Measurements from ENCODE around the gene KDM5B.
"Not testable (repeated sequence)": the region's sequence is repeated elsewhere in the genome, so short reads cannot be mapped to it uniquely, and the experiment has no call there.

Gene KDM5B

DNA sequence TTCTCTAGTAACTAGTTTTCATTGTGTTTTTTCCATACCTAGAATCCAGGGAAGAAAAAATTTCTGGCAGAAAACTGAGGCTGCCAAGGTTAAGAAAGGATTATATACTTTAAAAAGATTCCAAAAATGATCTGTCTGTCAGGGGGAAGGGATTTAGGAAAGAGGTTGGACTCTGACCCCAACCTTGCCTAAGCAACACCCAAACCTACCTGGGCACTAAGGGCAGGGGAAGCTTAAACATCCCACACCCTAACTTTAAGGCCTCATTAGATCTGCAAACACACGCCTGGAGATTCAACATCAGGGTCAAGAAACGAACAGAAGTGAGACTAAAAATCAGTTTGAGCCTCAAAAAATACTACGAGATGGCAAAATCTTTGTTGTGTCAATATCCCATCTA lies 19.4 kb downstream of the KDM5B start:
- DNase-seq, result no peak

DNA sequence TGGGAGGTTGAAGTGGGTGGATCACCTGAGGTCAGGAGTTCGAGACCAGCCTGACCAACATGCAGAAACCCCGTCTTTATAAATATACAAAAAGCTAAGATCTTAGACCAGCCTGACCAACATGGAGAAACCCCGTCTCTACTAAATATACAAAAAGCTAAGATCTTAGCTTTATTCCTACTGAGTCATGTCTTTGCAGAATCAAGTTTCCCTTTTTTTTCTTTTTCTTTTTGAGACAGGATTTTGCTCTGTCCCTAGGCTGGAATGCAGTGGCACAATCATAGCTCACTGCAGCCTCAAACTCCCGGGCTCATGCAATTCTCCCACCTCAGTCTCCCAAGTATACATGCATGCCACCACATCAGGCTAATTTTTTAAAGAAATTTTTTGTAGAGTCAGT lies 21.4 kb downstream of the KDM5B start:
- no peak for DNase-seq

DNA sequence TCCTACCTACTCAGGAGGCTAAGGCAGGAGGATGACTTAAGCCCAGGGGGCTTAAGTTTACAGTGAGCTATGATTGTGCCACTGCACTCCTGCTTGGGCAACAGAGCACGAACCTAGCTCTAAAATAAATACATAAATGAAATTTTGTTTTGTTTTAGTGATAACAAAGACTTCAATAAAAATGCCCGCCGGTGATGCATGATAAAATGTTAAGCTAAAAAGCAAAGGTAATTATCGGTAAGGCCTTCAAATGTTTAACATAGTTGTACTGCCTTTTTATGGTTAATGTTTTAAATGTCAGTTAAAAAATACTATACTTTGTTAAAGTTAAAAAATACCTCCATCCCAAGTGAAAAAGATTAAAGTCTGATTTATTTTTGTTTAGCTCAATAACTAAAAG lies 27.0 kb downstream of the KDM5B start:
- DNase-seq, result no peak

DNA sequence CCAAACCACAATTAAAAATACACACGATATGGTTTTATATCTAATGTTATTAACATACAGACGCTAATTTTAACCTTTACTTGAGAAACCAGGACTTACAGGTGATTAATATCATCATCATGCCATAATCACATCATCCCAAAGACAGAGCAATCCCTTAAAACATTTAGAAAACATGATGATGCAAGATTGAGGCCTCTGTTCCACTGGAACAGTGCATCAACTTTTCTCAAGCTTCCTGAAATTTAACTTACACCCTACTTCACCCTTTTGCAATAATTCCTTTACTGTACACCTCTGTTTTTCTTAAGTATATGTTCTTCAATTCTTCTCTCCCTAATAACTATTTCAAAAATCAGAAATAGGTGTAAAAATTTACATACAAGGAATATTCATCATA lies 38.1 kb downstream of the KDM5B start:
- DNase-seq, result no peak

DNA sequence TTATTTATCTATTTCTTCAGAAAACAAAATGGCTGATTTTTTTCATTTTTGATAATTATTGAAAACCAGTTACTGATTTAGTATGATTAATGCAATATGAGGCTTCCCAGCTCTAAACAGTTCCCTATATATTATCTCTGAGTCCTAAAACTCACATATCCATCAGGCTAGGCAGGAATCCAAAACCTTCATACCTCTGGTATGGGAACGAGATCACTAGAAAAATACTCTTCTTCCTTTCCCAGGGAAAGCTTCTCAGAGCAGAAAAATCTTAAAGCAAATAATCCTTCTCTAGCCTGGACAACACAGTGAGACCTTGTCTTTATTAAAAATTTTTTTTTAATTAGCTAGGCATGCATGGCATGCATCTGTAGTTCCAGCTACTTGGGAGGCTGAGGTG lies 42.5 kb downstream of the KDM5B start:
- no peak for DNase-seq

DNA sequence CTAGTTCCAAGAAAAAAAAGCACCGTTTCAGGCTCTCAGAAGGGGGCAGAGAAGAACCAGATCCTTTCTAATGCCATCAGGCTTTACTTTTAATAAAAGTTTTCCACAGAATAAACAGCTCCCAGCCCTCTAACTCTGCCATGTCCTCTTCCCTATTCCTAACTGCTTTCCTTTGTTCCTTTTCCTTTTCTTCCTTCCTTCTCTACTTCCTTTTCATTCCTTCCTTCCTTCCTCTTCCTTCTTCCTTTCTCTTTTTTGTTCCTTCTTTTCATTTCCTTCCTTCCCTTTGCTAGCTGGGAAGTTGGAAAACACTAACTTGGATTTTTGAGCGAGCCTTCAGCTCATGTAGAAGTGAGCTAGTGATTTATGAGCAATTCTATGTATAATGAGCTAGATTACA lies 46.2 kb downstream of the KDM5B start:
- DNase-seq, result no peak

DNA sequence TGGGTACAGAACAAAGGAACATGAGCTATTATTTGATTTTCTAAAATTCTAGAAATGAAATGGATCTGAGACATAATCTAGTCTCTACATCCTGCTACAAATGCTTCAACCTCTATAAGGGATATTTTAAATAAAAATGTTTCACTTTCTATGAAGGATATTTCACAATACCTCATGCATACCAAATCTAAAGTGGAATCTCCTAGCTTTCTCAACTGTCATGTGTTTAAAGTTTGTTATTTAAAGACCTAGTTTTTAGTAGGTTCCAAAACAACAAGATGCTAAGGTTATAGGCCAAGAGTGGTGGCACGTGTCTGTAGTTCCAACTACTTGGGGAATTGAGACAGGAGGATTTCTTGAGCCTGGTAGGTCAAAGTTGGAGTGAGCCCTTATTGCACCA lies 47.6 kb downstream of the KDM5B start:
- DNase-seq, result no peak

DNA sequence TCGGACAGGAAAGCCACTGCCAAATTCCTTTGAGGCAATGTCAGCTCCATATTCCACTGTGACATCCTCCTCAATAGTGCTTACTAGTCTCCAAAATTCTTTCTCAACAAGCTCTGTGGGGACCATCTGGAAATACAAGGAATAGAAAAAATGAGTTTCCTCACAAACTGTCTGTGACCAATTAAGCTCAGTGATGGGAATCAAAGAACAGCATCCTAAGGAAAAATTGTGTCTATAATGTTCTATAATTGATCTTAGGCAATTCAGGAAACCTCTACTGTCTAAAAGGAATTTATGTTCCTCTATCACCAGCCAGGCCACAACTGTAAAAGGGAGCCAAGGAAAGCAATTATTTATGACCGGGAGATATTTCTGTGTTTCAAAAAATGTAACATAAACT lies 51.8 kb downstream of the KDM5B start:
- DNase-seq, result no peak

DNA sequence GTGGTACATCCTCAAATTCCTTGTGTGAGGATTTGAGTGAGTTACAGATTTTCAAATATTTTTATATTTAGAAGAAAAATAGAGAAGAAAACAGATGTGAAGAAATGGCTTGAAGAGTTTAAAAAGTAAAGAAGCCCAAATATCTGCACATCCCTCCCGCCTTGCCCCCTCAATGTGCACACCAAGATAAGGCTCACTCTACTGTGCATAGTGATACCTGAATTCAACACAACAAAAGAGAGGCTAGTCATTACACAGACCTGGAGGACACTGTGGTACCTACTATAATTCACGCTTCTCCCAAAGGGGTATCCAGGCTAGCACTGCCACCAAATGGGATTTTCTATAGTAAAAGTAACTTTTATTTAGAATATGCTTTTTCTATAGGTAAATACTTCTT lies 53.9 kb downstream of the KDM5B start:
- no peak for DNase-seq

DNA sequence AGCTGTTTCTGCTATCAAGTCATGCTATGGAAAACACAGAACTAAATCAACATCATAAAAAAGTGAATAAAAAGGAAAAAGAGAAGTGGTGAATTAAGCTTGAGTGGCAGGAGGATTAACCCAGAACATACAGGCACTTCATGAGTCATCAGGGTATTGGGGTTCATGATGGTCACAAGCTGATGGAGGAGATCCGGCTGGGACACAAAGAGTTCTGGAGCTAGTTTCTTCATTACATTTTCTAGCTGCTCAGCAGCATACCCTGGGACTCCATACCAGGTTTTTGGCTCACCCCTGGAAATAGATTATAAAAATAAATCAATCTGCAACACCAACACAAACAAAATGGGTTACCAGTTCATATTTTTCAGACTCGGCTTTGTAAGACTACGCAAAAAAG lies 55.4 kb downstream of the KDM5B start:
- DNase-seq, result no peak

DNA sequence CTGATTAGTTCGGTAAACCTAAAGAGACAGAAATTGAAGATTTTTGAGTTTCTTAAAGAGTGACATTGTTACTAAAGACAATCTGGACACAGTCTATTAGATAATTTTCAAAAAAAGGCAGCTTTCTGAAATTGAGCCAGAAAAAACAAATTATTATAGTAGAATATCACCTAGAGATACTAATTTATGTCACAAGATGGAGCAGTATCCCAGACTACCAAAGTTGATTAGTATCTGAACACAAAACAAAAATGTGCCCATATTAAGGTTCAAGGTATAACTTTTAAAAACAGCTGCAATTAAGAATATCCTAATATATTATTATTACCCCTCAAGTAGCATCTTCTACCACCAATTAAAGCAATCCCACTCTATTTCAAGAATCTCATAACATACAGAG lies 57.5 kb downstream of the KDM5B start:
- no peak for DNase-seq

DNA sequence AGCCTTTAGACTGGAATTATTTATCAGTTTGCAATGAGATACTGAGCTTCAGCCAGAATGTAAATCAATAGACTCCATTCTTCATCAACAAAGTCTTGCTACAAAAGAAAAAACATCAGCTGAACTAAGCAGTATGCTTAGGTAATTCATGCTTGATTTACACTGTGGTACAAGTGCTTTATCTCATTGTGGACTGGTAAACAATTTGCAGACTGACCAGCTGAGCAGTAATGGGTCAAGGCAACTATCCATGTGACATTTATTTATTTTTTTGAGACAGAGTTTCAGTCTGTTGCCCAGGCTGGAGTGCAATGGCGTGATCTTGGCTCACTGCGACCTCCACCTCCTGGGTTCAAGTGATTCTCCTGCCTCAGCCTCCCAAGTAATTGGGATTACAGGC lies 58.2 kb downstream of the KDM5B start:
- DNase-seq, result no peak

DNA sequence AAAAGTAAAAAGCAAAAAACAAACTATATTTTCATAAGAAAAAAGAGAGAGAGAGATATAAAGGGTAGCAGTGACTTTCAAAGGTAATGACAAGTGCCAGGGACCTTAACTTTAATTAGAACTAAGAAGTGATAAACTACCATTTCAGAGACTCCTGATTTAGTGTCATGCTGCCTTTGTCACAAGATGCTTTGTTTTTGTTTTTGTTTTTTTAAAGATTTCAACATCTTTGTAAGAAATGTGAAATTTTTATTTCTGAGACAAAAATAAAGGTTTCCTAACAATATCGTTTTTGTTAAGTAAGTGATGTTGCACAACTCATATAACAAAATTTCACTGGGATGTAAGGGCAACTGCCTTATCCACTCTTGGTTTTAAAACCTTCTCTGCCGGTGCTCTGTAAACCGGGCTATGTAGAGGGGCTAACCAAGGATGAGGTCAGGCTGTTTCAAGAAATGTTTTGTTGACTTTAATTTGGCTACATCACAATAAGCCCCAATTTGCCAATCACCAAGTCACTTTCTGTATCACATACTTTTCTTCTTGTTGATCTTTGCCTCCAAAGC lies 62.8 kb downstream of the KDM5B start:
- no peak for DNase-seq

DNA sequence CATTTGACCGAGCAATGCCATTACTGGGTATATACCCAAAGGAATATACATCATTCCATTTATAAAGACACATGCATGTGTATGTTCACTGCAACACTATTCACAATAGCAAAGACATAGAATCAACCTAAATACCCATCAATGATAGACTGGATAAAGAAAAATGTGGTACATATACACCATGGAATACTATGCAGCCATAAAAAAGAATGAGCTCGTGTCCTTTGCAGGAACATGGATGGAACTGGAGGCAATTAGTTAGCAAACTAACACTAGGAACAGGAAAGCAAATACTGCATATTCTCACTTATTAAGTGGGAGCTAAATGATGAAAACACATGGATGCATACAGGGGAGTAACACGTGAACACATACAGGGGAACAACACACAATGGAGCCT lies 63.5 kb downstream of the KDM5B start:
- not testable (repeated sequence) for DNase-seq

DNA sequence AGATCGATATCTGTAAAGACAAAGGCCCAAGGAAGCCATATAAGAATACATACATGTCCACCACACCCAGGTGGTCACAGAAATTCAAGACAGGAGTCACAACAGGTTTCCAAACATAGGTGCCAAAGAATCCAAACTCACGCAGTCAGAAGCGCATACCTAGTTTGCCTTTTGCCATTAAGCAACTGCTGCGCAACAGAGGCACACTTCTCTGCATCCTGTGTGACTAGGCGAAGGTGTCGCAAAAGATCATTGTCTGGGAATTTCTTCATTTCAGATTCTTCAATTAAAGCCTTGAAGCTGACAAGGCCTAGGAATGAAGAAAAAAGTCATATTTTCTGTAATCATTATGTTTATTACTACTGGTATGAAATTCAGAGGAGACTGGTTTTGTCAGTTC lies 65.7 kb downstream of the KDM5B start:
- no peak for DNase-seq

DNA sequence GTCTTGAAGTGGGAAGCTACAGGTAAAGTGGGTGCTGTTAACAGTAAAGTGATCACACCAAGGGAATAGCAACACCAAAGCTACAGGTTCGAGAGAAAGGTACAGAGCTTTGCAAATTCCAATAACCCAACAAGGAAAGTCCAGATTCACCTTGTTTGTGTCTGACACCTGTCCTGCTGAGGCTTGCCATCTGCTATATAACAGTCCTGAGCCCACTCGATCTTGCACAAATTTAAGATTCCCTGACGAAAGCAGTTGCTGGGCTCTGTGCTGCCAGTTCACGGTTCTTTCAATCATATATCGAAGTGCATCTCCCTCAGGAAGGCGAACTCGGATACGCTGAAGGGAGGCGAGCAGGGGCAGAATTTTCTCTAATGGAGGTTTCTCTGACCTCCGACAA lies 75.0 kb downstream of the KDM5B start:
- DNase-seq, result no peak

DNA sequence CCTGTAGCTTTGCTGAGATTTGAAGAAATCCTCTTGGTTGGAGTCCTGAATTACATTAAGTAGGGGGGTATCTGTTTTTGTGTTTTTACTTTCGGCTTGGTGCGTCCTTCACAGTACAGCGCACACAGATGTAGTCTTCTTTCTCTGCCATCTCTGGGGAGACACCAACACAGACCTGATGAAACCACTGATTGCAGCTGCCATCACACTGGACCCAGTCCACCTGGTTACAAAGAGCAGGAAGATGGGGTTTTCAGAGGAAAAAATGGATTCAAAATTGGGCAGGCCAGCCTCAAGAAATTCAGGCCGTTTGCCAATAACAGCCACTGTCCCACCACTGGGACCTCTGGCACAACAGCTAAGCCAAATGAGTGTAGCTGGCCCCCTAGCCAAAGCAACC lies 79.3 kb downstream of the KDM5B start:
- DNase-seq, result no peak

DNA sequence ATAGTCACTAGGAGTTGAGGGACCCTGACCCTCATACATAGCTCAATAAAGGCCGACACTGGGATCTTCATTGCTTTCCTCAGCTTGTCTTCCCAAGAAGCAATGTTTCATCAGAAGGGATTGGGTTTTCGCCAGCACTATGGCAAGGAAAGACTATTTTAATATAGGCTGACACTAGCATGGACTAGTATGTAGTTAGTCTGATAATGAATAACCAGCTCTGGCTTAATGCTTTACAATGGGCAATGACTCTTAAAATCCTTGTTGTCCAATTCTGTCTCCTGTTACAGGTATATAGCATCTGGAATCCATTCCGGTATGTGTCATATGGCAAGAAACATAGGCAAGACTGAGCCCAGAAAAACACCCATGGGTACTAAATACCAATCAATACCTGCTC lies 82.7 kb downstream of the KDM5B start:
- no peak for DNase-seq

DNA sequence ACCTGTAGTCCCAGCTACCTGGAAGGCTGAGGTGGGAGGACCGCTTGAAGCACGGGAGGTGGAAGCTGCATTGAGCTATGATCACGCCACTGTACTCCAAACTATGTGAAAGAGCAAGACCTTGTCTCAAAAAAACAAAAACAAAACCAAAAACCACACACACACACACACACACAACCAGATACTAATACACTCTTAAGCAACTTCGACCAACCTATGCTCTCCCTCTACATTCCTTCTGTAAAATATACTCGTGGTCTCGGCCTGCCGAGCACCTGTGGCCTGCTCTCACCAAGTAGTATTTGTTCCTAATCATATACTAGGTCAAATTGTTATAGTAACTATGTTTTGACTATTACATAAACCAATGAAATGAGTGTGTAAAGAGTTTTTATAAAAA lies 84.5 kb downstream of the KDM5B start:
- DNase-seq, result no peak

DNA sequence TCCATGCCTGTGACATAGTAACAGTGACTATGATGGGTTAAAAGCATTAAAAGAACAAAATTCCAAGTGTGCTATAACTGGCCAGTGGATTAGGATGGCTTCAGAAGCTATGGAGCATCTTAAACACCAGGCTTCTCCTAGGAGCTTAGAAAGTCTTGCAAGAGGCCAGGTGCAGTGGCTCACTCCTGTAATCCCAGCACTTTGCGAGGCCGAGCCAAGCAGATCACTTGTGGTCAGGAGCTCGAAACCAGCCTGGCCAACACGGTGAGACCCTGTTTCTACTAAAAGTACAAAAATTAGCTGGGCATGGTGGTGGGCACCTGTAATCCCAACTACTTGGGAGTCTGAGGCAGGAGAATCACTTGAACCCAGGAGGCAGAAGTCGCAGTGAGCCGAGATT lies 85.2 kb downstream of the KDM5B start:
- DNase-seq, result not testable (repeated sequence)

DNA sequence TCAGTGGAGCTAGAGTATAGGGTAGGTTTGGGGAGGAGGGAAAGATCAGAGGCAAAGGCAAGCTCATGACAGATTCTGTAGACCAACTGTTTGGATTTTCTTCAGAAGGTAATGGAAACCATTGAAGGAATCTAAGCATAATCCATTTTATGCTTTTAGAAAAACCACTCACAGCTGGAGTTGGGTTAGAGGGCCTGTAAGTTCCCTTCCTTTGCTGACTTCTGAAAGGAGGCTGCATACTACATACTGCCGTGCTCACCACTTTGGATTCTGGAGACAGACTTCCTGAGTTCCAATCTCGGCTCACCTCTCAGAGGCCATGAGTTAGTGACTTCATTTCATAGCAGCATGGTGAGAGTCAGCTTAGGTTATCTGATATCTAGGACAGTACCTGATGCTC lies 91.6 kb downstream of the KDM5B start:
- DNase-seq, result no peak

DNA sequence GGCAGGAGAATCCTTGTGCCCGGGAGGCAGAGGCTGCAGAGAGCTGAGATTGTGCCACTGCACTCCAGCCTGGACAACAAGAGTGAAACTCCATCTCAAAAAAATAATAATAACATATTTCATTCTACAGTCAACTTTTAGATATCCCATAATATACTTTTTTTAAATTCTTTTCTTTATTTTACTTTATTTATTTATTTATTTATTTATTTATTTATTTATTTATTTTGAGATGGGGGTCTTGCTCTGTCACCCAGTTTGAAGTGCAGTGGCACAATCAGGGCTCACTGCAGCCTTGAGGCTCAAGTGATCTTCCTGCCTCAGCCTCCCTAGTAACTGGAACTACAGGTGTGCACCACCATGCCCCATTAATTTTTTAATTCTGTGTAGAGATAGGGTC lies 94.0 kb downstream of the KDM5B start:
- not testable (repeated sequence) for DNase-seq

DNA sequence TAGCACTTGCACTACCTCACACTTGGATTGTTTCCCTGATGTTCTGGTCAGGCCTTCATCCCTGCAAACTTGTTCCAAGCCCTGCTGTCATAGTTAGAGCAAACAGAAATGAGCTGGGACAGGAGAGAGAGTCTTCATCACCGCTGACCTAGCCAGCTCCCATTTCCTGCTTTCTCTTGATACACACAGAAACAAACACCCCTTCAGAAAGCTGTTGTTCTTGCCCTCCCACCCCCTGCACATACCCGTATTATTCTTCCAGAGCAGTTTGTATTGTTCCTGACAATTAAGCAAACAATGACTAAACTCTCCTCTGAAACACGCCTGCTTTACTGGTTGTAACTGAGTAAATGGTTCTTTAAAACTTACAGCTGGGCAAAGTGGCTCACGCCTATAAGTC lies 95.1 kb downstream of the KDM5B start:
- DNase-seq, result no peak

DNA sequence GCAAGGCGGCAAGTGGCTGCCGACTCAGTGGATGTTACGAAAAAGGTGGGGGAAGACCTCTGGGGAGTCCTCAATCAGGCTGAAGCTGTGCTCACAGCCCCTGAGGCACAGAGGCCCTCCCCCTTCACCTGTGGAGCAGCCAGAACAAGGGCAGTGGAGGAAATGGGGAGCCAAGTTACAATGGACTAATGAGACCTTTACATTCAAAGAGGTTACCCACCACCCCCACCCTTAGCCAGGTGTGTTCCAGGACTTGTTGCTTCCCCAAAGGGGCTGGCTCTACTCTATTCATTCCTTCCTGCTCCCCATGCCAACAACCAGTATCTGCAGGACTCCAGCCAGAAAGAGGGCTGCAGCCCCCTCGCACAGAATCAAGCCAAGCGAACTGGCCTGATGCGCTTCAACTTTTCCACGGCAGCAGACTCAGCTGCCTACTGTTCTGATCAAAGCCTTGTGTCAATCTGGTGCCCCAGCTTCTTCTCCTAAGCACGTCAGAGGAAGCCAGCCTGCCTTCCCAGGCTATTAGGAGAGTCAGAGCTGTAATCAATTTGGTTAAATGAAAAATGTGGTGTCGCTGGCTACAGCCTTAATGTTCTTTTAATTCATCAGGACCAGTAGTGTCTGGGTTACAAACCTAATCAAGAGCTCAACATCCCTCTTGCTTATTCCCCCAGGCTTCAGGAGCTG lies 96.1 kb downstream of the KDM5B start:
- no peak for DNase-seq
